K562 (cell line): Measurements from ENCODE around the gene VPS18. TPM values are rescaled to one million over a fixed set of nuclear protein-coding genes. Genes with fewer than 3 reads are reported as not detected.

Source experiments
- BRD9 ChIP-seq: fragments of 450-650 bp; IDR thresholded peaks from 2 replicates; pipeline ENCODE4 v1.6.1; 2018; ENCODE audit warnings: low read depth; ENCODE audit not compliant: partially characterized antibody
- CCAR2 ChIP-seq: fragments of 200-400 bp; formaldehyde crosslinking; IDR thresholded peaks from 2 replicates; pipeline ENCODE4 v1.6.1; 2017; ENCODE audit warnings: mild to moderate bottlenecking, low read depth, low read length
- HNRNPUL1 ChIP-seq: fragments of 200-400 bp; formaldehyde crosslinking; IDR thresholded peaks from 2 replicates; pipeline ENCODE4 v1.6.1; 2017; ENCODE audit warnings: low read length
- IRF9 ChIP-seq: fragments of 450-650 bp; IDR thresholded peaks from 2 replicates; pipeline ENCODE4 v1.6.1; 2016; ENCODE audit warnings: missing biosample characterization, missing genetic modification characterization
- MBD2 ChIP-seq: sonication (generic); IDR thresholded peaks from 2 replicates; pipeline ENCODE4 v1.6.1; 2016; ENCODE audit warnings: low read depth, borderline replicate concordance
- NFE2 ChIP-seq: IDR thresholded peaks from 2 replicates; pipeline ENCODE4 v1.6.1; 2014; ENCODE audit warnings: antibody characterized with exemption, low read depth
- NR2F6 ChIP-seq: fragments of 450-650 bp; formaldehyde crosslinking; IDR thresholded peaks from 2 replicates; pipeline ENCODE4 v1.4.0; 2020; ENCODE audit warnings: mild to moderate bottlenecking
- RAD21 ChIP-seq, 2 experiments: fragments of 250-450 bp in 1 of 2; fragments of 450-650 bp in 1 of 2; sonication (Bioruptor Pico) in 1 of 2; formaldehyde crosslinking in 1 of 2; IDR thresholded peaks in 1 of 2; conservative IDR thresholded peaks in 1 of 2; 2 replicates each; pipeline versions ENCODE4 v1.4.0 to v1.8.0; 2020 to 2022; ENCODE audit warnings: mild to moderate bottlenecking in 2 of 2, moderate library complexity in 1 of 2
- SRSF9 ChIP-seq: fragments of 200-400 bp; formaldehyde crosslinking; IDR thresholded peaks from 2 replicates; pipeline ENCODE4 v1.6.1; 2017; ENCODE audit warnings: low read depth, low read length, borderline replicate concordance
- TEAD1 ChIP-seq, 2 experiments: fragments of 450-650 bp in 1 of 2; sonication (generic) in 1 of 2; formaldehyde crosslinking; IDR thresholded peaks; 2 replicates each; pipeline versions ENCODE4 v1.4.0 to v1.8.0; 2020 to 2022; ENCODE audit warnings: mild to moderate bottlenecking in 2 of 2, missing genetic modification reagents in 1 of 2
- TFE3 ChIP-seq: fragments of 450-650 bp; formaldehyde crosslinking; IDR thresholded peaks from 2 replicates; pipeline ENCODE4 v1.4.0; 2020; ENCODE audit warnings: mild to moderate bottlenecking, mixed read lengths
- UBTF ChIP-seq, 2 experiments: IDR thresholded peaks; 2 replicates each; pipeline ENCODE4 v1.6.1; 2012; ENCODE audit warnings: improper control_type of control experiment in 2 of 2, low read depth in 2 of 2, low read length in 2 of 2, borderline replicate concordance in 1 of 2
- ZZZ3 ChIP-seq: fragments of 450-650 bp; IDR thresholded peaks from 2 replicates; pipeline ENCODE4 v1.6.1; 2016; ENCODE audit warnings: antibody characterized with exemption, mild to moderate bottlenecking, moderate library complexity
- polyA plus RNA-seq, 8 experiments: library from polyadenylated mRNA; depleted of rRNA in 4 of 8; stranded (reverse) in 5 of 8; unstranded in 3 of 8; fragments of >200 nt; fragmentation: Nextera tagmentation in 2 of 8; fragmentation: Illumina TruSeq in 1 of 8; extraction: Ambion mirVana in 2 of 8; extraction: Trizol in 1 of 8; gene quantifications; 2 replicates each; pipeline versions ENCODE4 v1.2.1 to v1.2.3, GENCODE V29; 2011 to 2014; ENCODE audit warnings: inconsistent platforms in 1 of 8, missing spikeins in 1 of 8
- total RNA-seq, 7 experiments: library from RNA; depleted of rRNA in 6 of 7; stranded (reverse); fragments of >200 nt in 6 of 7; fragmentation: Illumina TruSeq in 2 of 7; extraction: Trizol in 2 of 7; gene quantifications; 2 replicates each; pipeline versions ENCODE4 v1.2.1 to v1.2.3, GENCODE V29; 2011 to 2021; ENCODE audit warnings: low replicate concordance in 1 of 7
- TF ChIP-seq, protein P1 (sequence below), 2 experiments: fragments of 450-650 bp in 1 of 2; sonication (generic) in 1 of 2; formaldehyde crosslinking in 1 of 2; IDR thresholded peaks in 1 of 2; conservative IDR thresholded peaks in 1 of 2; 2 replicates each; pipeline versions ENCODE4 v1.6.1 to v1.8.1; 2016 to 2023; ENCODE audit warnings: mild to moderate bottlenecking in 2 of 2, moderate library complexity in 2 of 2, inconsistent platforms in 1 of 2, missing genetic modification reagents in 1 of 2
- TF ChIP-seq, protein P2 (sequence below): sonication (generic); formaldehyde crosslinking; IDR thresholded peaks from 2 replicates; pipeline ENCODE4 v1.8.0; 2022; ENCODE audit warnings: mild to moderate bottlenecking, missing genetic modification reagents

The VPS18 gene
- total and polyA plus RNA-seq, 9 of the 15 experiments (the other 6 are each of a cell fraction or from before 2014, with no cell fraction given): 0.73 to 19.9 (median 8.5) TPM

DNA sequence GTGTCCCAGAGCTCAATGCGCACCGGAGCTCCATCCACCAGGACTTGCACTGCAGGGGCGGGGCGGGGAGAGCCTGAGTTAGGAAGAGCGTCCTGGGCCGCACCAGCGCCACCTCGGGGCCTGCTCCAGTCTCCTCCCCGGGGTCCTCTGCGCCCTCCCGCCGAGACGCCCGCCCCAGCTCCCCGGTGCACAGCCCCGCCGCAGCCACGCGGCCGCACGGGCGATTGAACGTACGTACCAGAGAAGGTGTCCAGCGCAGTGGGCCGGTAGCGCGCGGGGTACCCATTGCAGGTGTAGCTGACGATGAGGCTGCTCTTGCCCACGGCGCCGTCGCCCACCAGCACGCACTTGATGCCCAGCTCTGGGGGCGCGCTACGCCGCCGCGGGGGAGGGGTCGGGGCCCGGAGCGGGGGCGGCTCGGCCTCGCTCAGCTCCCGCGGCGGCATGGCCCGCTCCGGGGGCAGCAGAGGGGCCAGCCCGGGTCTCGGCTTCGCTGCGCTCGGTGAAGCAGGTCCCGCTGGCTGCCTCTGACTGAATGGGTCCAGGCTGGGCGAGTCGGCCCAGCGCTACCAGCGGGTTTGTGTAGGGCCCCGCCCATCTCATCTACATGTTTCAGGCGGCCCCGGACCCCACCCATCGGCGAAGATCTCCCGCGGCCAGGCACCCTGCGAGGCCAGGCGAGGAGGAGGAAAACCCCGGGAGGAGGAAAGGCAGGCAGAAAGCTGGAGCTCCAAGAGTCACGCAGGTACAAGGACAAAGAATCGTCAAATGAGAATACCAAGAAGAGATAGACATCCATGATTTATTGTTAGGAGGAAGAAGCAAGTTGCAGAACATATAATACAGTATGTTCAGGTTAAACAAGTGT lies 20.3 kb upstream of the VPS18 start, which contains the start of gene RHOV (continued):
- peak; percentile 79 to 80; a peak in 2 of 4 replicates for TF ChIP-seq UBTF (IDR thresholded peaks at IDR 0.05; ENCODE audit: borderline replicate concordance in 1 of 2, low read depth in 2 of 2, low read length in 2 of 2)
- no peak for TF ChIP-seq IRF9 (tag)
- TF ChIP-seq, protein P1, sequence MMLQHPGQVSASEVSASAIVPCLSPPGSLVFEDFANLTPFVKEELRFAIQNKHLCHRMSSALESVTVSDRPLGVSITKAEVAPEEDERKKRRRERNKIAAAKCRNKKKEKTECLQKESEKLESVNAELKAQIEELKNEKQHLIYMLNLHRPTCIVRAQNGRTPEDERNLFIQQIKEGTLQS (IDR thresholded peaks at IDR 0.05): no peak
- TF ChIP-seq, protein P1 (CRISPR knock-in tag; conservative IDR thresholded peaks at IDR 0.05): no peak
- TF ChIP-seq NFE2: no peak
- TF ChIP-seq BRD9: no peak
- TF ChIP-seq MBD2: no peak
- TF ChIP-seq, protein P2, sequence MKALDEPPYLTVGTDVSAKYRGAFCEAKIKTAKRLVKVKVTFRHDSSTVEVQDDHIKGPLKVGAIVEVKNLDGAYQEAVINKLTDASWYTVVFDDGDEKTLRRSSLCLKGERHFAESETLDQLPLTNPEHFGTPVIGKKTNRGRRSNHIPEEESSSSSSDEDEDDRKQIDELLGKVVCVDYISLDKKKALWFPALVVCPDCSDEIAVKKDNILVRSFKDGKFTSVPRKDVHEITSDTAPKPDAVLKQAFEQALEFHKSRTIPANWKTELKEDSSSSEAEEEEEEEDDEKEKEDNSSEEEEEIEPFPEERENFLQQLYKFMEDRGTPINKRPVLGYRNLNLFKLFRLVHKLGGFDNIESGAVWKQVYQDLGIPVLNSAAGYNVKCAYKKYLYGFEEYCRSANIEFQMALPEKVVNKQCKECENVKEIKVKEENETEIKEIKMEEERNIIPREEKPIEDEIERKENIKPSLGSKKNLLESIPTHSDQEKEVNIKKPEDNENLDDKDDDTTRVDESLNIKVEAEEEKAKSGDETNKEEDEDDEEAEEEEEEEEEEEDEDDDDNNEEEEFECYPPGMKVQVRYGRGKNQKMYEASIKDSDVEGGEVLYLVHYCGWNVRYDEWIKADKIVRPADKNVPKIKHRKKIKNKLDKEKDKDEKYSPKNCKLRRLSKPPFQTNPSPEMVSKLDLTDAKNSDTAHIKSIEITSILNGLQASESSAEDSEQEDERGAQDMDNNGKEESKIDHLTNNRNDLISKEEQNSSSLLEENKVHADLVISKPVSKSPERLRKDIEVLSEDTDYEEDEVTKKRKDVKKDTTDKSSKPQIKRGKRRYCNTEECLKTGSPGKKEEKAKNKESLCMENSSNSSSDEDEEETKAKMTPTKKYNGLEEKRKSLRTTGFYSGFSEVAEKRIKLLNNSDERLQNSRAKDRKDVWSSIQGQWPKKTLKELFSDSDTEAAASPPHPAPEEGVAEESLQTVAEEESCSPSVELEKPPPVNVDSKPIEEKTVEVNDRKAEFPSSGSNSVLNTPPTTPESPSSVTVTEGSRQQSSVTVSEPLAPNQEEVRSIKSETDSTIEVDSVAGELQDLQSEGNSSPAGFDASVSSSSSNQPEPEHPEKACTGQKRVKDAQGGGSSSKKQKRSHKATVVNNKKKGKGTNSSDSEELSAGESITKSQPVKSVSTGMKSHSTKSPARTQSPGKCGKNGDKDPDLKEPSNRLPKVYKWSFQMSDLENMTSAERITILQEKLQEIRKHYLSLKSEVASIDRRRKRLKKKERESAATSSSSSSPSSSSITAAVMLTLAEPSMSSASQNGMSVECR (CRISPR knock-in tag): peak; percentile 79; the same call in 1 of the 2 replicates
- TF ChIP-seq SRSF9: no peak
- no peak for TF ChIP-seq ZZZ3
- TF ChIP-seq TEAD1 (CRISPR knock-in tag; IDR thresholded peaks at IDR 0.05): no peak; a peak in 1 of 4 replicates
- TF ChIP-seq RAD21 (CRISPR knock-in tag; conservative IDR thresholded peaks at IDR 0.05 in 1 of 2, IDR thresholded peaks at IDR 0.05 in 1 of 2): 0 out of 4 replicates have a peak, but pooled peaks of 1 of the 2 experiments have one; percentile 38
- no peak for TF ChIP-seq CCAR2
- no peak for TF ChIP-seq NR2F6 (CRISPR knock-in tag)
- TF ChIP-seq HNRNPUL1: no peak
- no peak for TF ChIP-seq TFE3 (CRISPR knock-in tag)
